Measurements from ENCODE around the gene CCDC83.

DNA sequence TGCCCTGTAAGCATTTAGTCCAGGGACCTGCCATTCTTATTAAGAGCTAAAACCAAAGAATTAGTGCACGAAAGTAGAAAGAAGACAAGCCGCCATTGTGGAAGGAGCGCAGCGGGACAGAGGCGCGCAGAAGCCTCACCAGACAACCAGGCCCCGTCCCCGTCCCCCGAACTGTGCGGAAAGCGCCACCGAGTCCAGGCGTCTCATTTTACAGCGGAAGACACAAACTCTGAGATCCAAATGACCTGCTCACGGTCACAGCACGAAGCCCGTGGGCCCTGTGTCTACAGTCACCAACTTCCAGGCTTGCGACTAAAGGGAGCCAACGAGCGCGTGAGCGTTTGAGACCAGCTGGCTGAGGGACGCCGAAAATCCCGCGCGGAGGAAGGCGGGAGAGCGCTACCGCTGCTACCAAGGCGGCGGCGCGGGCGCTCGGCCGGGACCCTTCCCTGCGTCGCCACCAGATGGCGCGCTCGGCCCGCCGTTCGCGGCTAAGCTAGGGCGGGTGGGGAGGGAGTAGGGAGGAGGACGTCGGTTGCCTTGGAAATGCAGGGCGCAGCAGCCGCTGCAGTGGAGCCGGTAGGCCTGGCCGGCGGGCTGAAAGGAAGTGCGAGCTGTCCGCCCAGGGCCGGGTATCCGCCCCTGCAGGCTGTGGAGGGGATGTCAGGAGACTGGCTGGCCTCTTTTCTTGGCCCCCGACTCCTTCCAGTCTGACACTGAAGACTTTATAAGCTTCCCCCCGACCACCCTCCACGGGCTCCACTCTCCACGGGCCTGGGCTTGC is 434 bp upstream of the CCDC83 start:
- TF ChIP-seq GATA2 (CRISPR knock-in tag; IDR thresholded peaks at IDR 0.05) (no peak), ZNF76 (CRISPR knock-in tag; IDR thresholded peaks at IDR 0.05; ENCODE audit: borderline replicate concordance) (no peak)
- TF ChIP-seq, protein P1, sequence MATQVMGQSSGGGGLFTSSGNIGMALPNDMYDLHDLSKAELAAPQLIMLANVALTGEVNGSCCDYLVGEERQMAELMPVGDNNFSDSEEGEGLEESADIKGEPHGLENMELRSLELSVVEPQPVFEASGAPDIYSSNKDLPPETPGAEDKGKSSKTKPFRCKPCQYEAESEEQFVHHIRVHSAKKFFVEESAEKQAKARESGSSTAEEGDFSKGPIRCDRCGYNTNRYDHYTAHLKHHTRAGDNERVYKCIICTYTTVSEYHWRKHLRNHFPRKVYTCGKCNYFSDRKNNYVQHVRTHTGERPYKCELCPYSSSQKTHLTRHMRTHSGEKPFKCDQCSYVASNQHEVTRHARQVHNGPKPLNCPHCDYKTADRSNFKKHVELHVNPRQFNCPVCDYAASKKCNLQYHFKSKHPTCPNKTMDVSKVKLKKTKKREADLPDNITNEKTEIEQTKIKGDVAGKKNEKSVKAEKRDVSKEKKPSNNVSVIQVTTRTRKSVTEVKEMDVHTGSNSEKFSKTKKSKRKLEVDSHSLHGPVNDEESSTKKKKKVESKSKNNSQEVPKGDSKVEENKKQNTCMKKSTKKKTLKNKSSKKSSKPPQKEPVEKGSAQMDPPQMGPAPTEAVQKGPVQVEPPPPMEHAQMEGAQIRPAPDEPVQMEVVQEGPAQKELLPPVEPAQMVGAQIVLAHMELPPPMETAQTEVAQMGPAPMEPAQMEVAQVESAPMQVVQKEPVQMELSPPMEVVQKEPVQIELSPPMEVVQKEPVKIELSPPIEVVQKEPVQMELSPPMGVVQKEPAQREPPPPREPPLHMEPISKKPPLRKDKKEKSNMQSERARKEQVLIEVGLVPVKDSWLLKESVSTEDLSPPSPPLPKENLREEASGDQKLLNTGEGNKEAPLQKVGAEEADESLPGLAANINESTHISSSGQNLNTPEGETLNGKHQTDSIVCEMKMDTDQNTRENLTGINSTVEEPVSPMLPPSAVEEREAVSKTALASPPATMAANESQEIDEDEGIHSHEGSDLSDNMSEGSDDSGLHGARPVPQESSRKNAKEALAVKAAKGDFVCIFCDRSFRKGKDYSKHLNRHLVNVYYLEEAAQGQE (IDR thresholded peaks at IDR 0.05; ENCODE audit: borderline replicate concordance) = peak; percentile 81
- TF ChIP-seq, protein P1 (CRISPR knock-in tag; IDR thresholded peaks at IDR 0.05; ENCODE audit: low read depth) = no peak

Data from K562 (cell line).